Right kidney (tissue), 1 donor: Measurements from ENCODE around the gene KLF15.

Source experiments
- DNase-seq: peaks from one replicate; pipeline ENCODE4 v3.0.0-alpha.2; 2016

The KLF15 gene

DNA sequence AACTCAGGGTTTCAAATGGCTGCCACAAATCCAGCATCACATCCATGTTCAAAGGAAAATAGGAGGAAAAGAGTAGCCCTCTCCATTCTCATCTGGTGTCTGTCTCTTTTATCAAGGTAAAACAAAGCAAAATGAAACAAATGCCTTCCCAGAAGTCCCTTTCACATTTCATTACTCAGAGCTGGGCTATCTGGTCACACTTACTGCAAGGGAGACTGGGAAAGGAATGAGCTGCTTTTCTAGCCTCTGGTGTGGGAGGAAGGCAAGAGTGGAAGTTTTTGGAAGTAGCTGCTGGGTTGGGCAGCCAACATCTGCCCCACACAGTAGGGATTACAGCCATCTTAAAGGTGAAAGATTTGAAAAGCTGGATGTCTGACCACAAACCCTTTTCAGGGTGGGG lies 51.8 kb downstream of the KLF15 start:
- no peak for DNase-seq

DNA sequence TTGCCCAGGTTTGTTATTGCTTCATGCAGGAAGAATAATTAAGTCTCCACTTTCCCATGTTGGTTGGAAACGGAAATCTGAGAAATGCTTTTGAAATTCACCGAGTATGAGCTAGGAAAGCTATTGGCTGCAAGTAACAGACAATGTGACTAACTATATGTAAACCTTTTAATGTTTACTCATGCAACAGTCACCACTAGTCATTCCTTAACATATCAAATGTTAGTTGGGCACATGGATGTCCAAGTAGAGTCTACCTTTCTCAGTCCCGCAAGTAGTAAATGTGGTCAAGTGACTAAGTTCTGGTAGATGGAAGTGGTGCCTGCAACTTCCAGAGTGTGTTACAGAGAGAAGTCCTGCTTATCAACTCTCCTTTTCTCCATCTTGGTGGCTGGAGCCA lies 52.5 kb downstream of the KLF15 start:
- DNase-seq, result no peak

DNA sequence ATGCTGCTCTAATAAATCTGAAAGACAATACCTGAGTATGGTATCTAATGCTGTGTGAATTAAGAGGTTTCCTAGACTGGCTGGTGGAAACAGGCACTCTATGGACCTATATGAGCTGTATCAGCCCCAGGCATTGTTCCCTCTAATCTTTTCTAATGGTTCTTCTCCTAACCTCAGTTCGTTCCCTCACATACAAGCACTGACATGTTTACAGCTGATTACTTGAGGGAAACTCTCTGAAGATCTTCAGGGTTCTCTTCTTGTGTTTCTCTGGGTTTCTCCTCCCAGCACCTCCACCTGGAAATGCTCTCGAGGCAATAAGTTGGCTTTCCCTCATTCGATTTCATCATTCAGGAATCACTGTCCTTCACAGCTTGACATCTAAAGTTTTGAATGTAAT lies 52.9 kb downstream of the KLF15 start:
- no peak for DNase-seq

DNA sequence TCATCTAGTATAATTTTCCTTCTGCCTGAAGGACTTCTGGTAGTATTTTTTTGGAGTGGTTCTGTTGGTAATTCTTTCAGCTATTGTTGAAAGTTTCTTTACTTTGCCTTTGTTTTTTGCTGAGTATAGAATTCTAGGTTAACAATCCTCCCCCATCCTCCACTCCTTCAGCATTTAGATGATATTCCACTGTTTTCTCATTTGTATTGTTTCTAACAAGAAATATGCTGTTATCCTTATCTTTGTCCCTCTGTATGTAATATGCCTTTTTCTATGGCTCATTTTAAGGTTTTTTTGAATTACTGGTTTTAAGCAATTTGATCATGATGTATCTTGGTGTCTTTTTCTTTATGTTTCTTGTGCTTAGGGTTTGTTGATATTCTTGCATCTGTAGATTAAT lies 53.9 kb downstream of the KLF15 start:
- DNase-seq, result no peak

DNA sequence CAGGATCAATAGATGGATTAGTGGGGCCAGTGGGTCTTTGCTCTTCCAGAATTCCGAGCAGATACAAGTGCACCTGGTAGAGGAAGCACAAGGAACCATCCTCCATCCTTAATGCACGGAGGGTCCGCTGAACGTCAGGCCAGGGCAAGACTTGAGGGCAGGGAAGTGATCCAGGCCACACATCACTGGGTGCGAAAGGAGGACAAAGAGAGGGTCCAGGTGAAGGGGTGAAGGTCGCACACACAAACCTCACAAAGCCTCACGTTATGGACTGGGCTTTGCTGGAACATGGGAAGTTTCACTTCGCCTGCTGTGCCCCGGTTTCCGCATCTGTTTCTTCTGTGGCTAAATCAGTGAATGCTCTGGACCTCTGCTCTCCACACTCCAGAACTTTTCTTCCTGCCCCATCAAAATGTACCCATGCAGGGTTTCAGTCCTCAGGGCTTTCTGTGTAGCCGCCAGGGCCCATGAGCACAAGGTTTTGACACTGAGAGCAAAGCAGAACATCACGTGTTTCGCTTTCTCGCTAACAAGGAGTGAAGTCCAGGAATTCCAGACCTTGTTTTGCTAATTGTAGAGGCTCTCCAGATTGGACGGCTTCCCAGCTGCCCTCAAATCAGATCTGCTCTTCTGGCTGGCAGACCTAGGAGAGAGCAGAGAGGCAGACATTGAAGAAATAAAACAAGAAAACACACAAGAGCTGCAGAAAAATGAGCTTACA lies 56.3 kb downstream of the KLF15 start:
- DNase-seq, result no peak

DNA sequence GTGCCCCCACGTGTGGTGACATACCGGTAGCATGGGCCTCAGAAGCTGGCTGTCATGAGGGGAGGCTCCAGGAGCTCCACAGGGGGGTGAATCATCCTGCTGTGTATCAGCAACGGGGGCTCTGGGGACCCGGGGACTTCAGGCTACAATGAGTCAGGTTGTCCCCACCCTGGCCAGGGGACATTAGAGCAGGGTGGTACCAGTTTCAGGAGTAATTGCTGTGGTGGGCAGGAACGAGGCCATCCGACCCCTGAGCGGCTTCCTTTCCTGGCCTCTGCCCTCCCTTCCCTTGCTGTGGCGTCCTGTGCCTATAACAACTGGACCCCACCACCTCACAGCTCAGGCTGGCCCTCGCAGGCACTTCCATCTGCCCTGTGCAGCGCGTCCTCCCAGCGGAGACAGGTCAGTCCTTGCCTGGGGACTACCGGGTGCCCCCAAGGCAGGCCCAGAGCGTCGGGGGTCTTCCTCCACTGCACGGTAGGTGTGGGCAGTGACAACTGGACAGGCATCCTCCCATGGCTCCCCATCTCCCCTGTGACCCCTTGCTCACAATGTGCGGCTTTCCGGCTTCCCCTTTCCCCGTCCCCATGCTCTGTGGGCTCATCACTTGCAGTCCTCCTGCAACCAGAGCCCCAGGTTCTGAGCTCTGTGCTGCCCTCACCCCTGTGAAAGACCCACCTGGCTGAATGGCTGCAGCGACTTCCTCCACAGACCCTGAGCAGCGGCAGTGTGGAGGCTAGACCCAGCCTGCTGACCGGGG lies 57.0 kb downstream of the KLF15 start:
- DNase-seq, result no peak

DNA sequence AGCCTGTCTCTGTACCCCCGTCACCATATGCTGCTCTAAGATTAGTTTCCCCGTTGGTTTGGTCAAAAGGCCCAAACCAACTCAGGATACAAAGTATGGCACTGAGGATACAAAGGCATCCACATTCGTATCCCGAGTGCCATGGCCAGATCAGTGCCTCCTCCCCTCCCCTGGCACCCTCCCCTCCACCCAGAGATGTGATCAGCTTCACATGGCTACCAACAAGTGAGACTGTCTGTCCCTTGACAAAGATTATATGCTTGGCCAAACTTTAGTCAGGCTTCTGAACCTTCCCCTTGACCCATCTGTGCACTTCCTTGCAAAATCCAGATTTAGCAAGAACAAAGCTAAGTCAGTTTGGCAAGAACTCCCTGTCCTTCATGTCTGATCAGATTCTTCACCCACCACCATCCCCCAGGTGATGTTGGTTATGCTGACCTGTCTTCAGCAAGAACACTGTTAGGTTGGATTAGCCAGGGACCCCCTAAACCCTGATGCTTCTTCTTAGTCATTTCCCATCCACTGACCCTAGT lies 61.7 kb downstream of the KLF15 start:
- no peak for DNase-seq

DNA sequence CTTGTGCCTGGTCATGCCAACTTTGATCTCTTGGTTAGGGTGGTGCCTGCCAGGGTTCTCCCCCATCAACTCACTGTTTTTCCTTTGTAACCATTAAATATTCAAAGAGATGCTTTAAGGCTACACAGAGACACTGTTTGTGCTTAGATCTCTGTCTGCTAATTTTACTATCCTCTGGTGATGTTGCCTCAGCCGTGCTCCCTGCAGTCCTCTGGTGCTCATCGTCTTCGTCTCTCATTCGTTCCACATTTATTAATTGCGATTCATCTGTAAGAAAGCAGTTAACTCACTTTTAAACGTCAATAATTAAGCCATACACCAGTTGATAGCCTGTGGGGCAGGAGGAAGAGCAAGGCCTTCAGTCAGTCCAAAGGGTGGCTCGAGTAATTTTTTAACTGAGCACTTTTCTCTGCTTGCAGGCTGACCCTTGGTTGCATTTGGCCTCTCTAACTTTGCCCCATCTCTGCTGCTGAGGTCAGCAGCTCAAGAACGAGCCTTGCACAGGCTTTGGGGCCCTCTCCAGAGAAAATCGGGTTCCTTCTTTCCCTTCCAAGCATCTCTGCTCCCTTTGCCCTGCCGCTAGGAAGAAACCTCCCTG lies 62.9 kb downstream of the KLF15 start:
- DNase-seq, result no peak

DNA sequence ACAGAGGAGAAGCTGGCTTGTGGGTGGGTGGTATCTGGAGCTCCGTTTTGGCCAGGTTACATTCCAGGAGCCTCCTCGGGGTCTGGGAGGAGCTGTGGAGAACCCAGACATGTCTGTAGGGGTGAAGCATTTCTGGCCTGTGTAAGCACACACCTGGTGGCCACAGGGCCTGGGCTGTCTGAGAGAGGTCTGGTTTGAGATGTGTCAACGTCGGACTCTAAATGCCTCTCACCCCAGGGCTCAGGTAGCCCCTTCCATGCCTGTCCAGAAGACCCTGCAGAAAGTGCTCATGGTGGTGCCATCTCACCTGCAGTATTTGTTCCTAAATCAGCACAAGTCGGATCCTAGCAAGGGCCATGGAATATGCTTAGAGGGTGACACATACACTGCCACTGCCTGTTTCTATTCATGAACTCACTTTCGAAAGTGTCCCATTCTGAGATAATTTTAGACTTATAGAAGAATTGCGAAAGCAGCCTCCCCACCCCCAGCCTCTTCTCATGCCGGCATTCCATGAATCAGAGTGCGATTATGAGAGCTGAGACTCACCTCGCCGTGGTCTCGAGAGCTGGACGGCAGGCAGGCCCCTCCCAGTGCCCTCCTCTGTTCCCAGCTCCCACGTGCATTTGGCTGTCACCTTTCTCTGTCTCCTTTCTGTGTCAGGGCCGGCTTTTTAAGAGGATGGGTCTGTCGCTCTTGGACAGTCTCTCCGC lies 63.7 kb downstream of the KLF15 start:
- no peak for DNase-seq
